SK-N-MC (cell line): Measurements from ENCODE around the gene CLIP4.

ENCODE experiments used
- EZH2 ChIP-seq: fragments of 200-600 bp; sonication (generic); IDR thresholded peaks from one replicate; pipeline ENCODE4 v1.6.1; 2017; ENCODE audit warnings: antibody characterized with exemption
- FOXP2 ChIP-seq: optimal IDR thresholded peaks from 2 replicates; pipeline ENCODE3; 2011; ENCODE audit warnings: mild to moderate bottlenecking, moderate library complexity; ENCODE audit not compliant: insufficient read depth; ENCODE audit errors: extremely low read length, control extremely low read depth
- POLR2AphosphoS5 ChIP-seq: IDR thresholded peaks from 2 replicates; pipeline ENCODE4 v1.6.1; 2012; ENCODE audit warnings: mild to moderate bottlenecking, low read depth, low read length, borderline replicate concordance

DNA sequence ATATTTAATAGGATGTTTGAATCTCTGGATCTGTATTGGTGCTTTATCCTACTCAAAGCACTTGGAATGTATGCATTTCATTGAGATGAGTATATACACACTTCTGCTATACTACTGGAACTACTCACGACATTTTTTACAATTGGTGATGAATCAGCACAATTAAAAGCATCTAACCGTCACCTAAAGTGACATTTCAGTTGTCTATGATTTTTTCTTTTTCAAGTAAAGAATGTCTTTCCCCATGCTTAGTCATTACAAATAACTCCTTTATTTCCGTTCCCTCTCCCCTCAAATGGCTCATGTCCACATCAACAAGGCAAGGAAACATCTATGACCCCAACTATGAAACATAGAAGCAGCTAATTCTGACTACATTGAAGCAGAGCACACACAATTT is 77.3 kb downstream of the CLIP4 start:
- TF ChIP-seq EZH2 = no peak
- TF ChIP-seq POLR2AphosphoS5 = no peak
- TF ChIP-seq FOXP2 = no peak
